ENCODE data around the gene KDM6B.

DNA sequence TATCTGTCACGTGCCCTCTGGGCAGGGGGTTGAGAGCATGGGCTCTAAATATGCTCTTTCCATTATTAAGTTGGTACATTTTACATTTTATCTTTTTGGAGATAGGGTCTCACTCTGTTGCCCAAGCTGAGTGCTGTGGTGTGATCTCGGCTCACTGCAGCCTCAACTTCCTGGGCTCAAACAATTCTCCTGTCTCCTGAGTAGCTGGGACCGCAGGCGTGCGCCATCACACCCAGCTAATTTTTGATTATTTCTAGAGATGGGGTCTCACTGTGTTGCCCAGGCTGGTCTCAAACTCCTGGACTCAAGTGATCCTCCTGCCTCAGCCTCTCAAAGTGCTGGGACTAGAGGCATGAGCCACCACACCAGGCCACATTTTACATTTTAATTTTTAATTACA, 43.9 kb upstream of the KDM6B start:
- TF ChIP-seq GATA2 (IDR thresholded peaks at IDR 0.05; ENCODE audit: low read depth, low read length) (no peak), GATA3 (IDR thresholded peaks at IDR 0.05; ENCODE audit: low read depth, low read length) (no peak)
